CD4-positive, alpha-beta T cell treated with Interleukin-17A for 4 hours (primary cell): ENCODE results near the gene C11orf91.
"Not testable (repeated sequence)": the region's sequence is repeated elsewhere in the genome, so short reads cannot be mapped to it uniquely, and the experiment has no call there.

ENCODE experiments used
- DNase-seq: peaks from one replicate; pipeline ENCODE4 v3.0.0-alpha.2; 2020; ENCODE audit warnings: mixed read lengths

C11orf91 gene

DNA sequence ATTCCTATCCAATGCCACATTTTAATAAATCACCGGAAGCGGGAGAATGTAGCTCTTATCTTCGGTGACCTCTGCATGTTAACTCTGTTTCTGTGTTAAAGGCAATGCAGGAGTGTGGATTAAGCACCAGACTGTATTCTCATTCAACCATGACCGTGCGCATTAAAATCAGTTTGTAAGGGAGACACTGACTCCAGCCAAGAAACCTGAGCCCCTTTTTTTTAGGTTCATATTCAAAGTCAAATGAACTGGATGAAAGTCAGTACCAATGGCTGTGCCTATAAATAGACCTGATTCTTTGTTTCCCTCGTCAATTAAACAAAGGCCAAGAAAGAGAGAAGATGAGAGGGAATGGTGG is 32.2 kb downstream of the C11orf91 start:
- DNase-seq = no peak

- no peak for DNase-seq
Measured at GRCh38 chr11:33667819-33668467, 32.7 kb downstream of the C11orf91 start.

- DNase-seq = no peak
Measured at GRCh38 chr11:33665350-33666106, 35.1 kb downstream of the C11orf91 start.

- no peak for DNase-seq
Measured at GRCh38 chr11:33664827-33665226, 35.8 kb downstream of the C11orf91 start.

GRCh38 chr11:33664166-33664565 is 36.5 kb downstream of the C11orf91 start:
- DNase-seq = no peak

GRCh38 chr11:33663121-33663520 is 37.5 kb downstream of the C11orf91 start:
- DNase-seq = no peak

- not testable (repeated sequence) for DNase-seq
Measured at GRCh38 chr11:33661526-33661925, 39.1 kb downstream of the C11orf91 start.

DNA sequence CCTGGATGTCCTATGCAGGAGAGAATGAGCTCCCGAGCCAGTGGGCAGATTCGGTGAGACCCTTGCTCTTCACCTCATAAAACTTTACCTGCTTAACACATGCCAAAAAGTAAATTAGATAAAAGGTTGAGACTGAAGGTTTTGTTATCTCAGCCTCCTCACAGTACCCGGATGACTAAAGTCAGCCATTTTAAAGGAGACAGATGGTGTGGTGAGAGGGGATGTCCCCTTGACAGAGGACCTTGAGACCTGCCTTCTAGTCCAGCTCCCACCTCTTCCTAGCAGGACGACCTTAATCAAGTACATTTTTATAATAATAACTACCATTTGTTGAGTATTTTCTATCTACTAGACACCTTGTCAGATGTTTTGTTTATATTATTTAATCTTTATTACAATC is 39.7 kb downstream of the C11orf91 start:
- no peak for DNase-seq

GRCh38 chr11:33659370-33660139 is 41.1 kb downstream of the C11orf91 start:
- DNase-seq = no peak

GRCh38 chr11:33658195-33658900 is 42.3 kb downstream of the C11orf91 start:
- DNase-seq = no peak

DNA sequence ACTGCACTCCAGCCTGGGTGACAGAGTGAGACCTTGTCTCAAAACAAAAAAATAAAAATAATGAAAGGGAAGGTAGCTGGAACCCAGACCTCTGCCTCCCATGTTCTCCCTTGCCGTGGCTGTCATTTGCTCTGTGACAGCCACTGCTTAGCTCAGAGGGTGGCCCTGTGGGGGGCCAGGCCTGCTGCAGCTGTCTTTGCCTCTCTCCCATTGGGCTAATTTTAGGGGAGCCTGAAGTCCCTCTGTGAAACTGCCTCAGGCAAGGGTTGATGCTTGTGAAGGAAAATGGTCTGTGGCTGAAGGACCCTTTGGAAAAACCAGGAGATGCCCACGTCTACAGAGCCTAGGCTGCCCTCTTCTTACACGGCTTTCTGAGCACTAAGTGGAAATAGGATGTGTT is 42.9 kb downstream of the C11orf91 start:
- DNase-seq = no peak

- DNase-seq = no peak
Measured at GRCh38 chr11:33656768-33657167, 43.9 kb downstream of the C11orf91 start.

- DNase-seq = no peak
Measured at GRCh38 chr11:33655842-33656600, 44.6 kb downstream of the C11orf91 start.

GRCh38 chr11:33654594-33654993 is 46.0 kb downstream of the C11orf91 start:
- DNase-seq = no peak

DNA sequence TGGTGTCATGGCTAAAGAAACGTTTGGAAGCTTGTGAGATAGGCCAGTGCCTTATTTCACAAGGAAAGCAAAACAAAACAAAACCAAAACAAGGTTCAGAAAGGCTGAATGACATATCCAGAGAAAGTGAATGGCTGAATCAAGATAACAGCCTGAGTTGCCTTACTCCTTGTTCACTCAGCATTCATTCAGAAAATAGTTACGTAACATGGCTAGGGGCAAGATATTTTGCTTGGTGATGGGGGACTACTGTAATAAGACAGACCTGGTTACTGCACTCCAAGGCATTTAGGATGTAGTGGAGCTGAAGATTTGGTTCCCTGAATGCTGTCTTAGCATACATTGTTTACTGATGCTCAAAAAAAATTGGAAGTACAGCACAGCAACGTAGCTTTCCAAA is 47.7 kb downstream of the C11orf91 start:
- DNase-seq = no peak

- DNase-seq = no peak
Measured at GRCh38 chr11:33652431-33652830, 48.2 kb downstream of the C11orf91 start.

DNA sequence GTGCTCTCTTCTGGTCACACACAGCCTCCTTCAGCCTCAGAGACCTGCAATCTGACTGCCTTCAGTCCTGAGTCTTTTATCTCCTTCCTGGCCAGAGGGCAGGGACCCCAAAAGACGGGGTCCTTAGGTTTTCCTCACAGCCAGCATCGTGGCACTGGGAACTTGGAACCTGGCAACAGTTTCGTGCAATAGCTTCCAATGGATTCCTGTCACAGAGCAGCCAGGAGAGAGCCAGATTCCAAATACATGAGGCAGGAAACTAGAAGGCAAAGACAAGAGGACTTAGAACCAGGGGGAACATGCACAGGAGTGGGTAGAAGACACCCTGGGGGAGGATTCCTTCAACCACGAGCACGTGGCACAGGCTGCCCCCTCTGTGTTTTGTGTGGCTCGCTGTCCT is 48.6 kb downstream of the C11orf91 start:
- DNase-seq = no peak

DNA sequence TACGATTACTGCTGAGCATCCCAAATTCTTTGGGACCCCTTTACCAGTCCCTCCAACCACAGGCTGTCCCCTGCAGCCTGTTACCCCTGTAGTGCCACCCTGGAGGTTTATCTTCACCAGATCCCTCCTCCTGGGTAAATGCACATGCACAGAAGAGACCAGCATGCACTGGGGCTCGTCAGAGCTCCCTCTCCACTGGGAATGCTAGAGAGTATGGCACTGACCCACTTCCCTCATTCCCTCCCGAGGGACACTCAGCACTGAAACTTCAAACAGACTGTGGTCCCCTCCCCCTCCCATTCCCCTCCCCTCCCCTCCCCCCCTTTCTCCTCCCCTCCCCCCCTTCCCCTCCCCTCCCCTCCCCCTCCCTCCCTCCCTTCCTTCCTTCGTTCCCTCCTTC is 49.1 kb downstream of the C11orf91 start:
- no peak for DNase-seq

DNA sequence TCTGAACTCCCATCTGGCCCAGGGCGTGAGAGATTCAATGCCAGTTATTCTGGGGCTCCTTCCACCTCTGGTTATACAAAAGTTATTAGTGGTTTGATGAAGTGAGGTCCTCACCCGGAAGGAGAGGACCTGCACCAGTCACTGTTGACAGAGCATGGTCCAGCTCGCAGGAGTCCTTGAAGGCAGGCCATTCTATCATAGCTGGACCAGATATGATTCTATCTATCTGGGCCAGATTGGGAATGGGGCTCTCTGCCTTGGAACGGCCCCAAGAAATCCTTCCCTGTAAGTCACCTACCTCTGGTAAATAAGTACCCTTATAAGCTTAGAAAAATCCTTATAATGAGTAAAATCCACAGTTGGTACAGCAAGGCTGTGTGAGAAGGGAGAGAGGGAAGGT is 50.7 kb downstream of the C11orf91 start:
- DNase-seq = no peak
